NCI-H1436 (cell line): ENCODE data around the gene PHLDB3.
"Not testable (repeated sequence)": the region's sequence is repeated elsewhere in the genome, so short reads cannot be mapped to it uniquely, and the experiment has no call there.

Experiments used
- DNase-seq: peaks from one replicate; lab custom pipeline; 2025; lab: John Stamatoyannopoulos, UW

The PHLDB3 gene

DNA sequence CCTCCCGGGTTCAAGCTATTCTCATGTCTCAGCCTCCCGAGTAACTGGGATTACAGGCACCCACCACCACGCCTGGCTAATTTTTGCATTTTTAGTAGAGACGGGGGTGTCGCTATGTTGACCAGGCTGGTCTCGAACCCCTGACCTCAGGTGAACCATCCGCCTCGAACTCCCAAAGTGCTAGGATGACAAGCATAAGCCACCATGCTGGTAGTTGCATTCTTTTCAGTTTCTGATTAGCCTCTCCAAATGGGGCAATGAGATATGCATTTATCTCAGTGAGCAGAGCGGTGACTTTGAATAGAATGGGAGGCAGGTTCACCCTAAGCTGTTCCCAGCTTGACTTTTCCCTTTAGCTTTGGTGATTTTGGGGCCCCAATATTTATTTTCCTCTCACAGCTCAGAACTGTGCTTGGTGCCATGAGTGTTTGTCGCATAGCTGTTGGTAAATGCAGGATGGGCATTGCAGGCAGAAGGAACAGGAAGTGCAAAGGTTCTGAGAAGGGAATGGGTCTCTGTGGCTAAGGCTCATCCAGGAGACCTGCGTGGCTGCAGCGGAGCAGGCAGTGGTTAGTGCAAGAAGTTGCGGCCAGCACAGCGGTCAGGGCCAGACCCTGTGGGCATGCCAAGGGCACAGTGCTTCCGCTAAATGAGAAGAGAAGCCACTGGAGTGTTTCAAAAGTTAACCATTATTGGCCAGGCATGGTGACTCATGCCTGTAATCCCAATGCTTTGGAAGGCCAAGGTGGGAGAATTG, 59.8 kb downstream of the PHLDB3 start:
- DNase-seq = no peak

DNA sequence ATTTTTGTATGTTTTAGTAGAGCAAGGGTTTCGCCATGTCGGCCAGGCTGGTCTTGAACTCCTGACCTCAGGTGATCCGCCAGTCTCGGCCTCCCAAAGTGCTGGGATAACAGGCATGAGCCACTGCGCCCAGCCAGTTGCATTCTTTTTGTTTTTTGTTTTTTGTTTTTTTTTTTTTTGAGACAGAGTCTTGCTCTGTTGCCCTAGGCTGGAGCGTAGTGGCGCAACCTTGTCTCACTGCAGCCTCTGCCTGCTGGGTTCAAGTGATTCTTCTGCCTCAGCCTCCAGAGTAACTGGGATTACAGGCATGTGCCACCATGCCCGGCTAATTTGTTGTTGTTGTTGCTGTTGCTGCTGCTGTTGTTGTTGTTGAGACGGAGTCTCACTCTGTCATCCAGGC, 60.5 kb downstream of the PHLDB3 start:
- not testable (repeated sequence) for DNase-seq

DNA sequence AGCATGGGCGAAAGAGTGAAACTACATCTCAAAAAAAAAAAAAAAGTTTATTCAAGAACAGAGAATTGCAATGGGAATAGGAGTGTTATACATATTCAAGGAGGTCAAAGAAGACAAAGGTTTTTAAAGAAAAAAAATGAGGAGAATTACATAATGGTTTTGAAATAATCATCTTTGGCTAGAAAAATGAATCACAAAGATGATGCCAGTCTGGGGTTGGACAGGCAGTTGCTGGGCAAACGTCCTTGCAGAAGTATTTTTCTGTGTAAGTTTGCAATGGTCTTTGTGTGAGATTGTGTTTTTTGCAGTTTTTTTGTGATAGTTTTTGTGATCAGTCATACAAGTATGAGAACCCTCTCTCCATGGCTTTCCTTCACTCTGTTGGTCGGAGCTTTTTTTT, 62.8 kb downstream of the PHLDB3 start:
- DNase-seq = no peak

DNA sequence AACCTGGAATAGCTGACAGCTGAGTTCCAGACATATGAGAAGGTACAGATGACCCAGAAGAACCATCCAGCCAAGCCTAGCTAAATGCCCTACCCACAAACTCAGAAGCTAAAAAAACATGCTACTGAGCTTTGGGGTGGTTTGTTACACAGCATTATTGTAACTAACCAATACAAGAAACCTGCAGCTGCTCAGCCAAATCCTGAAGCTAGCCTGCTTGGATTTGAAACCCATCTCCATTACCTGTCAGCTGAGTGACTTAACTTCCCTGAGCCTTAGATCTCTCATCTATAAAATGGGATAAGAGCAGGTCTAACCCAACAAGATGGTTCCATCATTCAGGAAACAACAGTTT, 64.9 kb downstream of the PHLDB3 start:
- no peak for DNase-seq

DNA sequence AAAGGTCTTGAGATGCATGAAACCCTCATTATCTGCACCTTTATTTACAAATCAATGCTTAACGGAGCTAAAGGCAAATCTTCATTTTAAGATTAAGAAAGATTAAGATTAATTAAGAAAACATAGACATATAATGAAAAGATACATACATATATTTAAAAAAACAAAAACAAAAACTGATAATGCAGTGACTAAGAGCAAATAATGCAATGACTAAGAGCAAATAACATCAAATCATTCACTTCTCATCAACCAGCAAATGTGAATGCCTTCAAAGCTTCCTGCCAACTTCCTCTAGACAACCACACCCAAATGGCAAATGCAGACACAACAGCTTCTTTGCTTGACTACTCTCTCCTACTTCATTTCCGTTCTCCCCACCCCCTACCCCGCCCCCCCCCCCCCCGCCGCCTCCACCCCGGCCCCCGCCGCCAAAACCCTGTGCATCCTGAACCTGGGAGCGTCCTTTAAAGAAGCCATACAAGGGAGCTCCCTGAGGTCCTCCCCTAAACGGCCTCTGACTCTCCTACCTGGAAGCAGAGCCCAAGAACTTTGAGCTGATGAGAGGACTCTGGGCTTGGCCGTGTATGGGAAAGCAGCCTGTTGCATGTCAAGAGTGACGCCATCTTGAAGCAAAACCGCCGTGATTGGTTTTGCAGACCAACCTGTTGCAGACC, 65.4 kb downstream of the PHLDB3 start:
- no peak for DNase-seq

DNA sequence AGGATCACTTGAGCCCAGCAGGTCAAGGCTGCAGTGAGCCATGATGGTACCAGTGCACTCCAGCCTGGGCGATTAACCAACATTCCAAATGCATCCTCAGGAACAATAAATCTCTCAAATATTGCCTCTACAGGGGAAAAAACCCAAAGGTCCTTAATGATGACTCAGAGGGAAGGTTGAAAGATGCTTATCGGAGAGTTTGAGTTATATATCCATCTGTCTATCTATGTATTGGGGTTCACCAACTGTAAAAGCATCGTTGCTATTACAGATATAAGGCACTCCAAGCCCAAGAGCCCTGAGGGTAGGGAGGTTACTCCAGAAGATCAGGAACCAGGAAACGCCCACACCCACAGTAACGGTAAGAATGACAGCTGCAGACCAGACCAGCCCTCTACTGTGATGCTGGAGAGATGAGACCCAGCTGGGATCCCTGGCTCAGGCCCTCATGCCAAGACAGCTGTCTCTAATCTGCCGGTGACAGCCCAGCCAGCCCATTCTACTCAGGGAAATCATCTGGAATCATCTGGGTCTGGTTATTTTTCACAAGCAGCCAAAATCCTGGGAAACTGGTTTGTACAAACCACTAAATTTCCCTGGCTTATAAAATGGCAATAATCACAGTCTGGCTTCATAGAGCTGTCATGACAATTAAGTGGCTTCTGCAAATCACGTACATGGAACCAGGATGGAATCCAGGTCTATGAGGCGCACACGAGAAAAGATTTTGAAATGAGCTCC, 66.1 kb downstream of the PHLDB3 start:
- DNase-seq = no peak

DNA sequence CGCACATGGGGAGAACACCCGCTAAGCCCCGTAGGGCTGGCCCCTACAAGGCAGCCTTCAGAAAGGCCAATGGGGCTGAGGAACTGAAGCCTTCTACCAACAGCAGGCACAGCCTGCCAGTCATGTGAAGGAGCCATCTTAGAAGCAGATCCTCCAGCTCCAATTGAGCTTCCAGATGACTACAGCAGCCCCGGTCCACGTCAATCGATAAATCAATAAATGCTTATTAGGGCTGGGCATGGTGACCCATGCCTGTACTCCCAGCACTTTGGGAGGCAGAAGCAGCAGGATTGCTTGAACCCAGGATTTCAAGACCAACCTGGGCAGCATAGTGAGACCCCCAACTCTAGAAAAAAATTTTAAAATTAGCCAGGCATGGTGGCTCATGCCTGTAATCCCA, 66.8 kb downstream of the PHLDB3 start:
- no peak for DNase-seq

DNA sequence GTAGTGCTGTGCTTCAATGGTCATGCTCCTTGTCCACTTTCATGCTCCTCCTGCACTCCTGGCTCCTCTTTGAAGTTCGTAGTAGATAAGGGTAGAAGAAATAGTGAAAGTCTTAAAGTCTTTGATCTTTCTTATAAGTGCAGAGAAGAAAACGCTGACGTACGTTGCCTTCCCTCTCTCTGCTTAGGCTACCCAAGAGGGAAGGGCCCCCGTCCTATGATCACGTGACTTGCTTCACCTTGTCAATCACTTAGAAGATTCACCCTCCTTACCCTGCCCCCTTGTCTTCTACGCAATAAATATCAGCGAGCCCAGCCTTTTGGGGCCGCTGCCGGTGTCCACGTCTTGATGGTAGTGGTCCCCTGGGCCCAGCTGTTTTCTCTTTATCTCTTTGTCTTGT, 67.3 kb downstream of the PHLDB3 start:
- DNase-seq = not testable (repeated sequence)

DNA sequence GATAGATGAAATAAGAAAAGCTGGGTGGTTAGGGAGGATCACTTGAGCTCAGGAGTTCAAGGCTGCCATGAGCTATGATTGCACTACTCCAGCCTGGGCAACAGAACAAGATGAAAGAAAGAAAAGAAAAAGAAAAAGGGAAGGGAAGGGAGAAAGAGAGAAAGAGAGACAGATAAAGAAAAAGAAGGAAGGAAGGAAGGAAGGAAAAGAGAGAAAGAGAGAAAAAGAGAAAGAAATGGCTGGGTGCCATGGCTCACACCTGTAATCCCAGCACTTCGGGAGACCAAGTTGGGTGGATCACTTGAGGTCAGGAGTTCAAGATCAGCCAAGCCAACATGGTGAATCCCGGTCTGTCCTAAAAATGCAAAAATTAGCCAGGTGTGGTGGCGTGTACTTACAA, 68.8 kb downstream of the PHLDB3 start:
- DNase-seq = no peak

DNA sequence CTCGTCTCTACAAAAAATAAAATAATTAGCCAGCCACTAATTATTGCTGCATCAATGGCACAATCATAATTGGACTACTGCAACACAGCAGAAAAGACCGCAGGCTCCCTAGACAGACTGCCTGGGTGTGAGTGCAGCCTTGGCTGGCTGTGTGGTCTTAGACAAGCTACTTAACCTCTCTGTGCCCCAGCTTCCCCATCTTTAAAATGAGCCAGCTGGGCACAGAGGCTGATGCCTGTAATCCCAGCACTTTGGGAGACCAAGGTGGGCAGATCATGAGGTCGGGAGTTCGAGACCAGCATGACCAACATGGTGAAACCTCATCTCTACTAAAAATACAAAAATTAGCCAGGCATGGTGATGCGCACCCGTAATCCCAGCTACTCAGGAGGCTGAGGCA, 70.9 kb downstream of the PHLDB3 start:
- no peak for DNase-seq

DNA sequence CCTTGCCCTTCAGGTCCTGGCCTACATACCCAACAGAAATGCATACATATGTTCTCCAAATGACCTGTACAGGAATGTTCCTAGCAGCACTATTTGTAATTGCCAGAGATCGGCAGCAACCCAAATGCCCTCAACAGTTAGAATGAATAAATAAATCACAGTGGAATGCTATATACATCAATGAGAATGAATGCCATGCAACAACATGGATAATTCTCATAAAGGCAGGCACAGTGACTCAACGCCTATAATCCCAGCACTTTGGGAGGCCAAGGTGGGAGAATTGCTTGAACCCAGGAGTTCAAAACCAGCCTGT, 71.2 kb downstream of the PHLDB3 start:
- no peak for DNase-seq

DNA sequence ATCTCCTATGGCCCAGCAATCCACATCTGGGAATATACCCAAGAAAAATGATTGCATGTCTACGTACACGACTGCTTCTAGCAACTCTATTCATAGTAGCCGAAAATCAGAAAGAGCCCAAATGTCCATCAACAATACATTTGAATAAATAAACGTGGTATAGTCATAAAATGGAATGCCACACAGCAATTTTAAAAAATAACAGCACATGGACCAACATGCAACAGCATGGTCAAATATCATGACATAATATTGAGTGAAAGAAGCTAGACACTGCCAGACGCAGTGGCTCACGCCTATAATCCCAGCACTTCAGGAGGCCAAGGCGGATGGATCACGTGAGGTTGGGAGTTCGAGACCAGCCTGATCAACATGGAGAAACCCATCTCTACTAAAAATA, 73.6 kb downstream of the PHLDB3 start:
- DNase-seq = no peak

DNA sequence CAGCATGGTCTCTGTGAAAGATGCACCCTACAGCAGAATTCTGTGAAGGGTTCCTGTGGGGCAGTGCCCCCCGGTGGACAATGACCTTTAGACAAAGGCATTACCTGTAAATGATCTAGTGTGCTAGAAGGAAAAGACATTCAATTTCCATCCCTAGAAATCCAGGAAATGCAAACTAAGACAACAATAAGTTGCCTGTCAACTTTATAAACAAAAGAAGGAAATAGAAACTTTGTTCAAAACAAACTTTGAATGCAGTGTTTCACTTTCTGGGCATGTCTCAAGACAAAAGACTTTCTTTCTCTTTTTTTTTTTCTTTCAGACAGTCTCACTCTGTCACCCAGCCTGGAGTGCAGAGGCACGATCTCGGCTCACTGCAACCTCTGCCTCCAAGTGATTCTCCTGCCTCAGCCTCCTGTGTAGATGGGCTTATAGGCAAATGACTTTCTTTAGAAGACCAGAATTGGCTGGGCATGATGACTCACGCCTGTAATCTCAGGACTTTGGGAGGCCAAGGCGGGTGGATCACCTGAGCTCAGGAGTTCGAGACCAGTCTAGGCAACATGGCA, 74.3 kb downstream of the PHLDB3 start:
- no peak for DNase-seq

DNA sequence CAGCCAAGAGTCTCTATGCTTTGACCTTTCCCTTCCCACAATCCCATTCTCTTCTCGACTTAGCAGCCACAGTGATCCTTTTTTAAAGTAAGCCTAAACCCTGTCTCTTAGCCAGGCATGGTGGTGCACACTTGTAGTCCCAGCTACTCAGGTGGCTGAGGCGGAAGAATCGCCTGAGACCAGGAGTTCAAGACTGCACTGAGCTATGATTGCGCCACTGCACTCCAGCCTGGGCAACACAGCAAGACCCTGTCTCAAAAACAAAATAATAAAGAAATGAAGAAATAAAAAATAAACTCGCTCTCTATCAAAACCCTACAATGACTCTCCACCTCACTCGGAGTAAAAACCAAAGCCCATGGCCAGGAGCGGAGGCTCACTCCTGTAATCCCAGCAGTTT, 75.2 kb downstream of the PHLDB3 start:
- DNase-seq = no peak

DNA sequence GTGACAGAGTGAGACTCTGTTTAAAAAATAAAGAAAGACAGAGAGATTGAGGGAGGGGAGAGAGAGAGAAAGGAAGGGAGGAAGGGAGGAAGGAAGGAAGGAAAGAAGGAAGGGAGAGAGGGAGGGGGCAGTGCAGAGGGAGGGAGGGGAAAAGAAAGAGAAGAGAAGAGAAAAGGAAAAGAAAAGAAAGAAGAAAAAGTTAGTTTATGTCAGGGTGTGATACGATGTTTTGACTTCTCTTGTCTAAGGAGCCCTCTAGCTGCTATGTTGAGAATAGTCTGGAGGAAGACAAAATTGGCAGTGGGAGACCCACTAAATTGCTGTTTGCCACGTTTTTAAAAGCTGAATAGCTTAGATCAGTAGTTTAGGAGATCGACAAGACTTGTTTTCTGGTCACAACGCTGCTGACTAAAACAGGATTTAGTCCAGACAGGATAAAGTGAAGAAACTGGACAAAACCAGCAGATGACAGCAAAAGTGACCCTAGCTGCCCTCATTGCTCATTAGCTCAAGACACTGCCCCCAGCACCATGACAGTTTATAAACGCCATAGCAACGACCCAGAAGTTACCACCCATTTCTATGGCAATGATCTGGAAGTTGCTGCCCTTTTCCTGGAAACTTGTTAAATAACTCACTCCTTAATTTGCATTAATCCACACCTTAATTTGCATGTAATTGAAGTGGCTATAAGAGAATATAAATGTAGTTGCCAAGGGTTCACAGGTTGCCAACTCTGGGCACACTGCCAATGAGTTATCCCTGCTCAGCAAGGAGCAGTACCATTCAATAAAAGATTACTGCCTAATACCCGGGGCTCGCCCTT, 78.8 kb downstream of the PHLDB3 start:
- DNase-seq = no peak
